IMR-90 (cell line): Measurements from ENCODE around the gene CILP. TPM values are rescaled to one million over a fixed set of nuclear protein-coding genes. Genes with fewer than 3 reads are reported as not detected.

ENCODE experiments used
- microRNA-seq, 2 experiments: library from miRNA; stranded (forward) in 1 of 2; unstranded in 1 of 2; fragments of 10-50 nt in 1 of 2; fragments of <30 nt in 1 of 2; gene quantifications in 1 of 2; microRNA quantifications in 1 of 2; one replicate each; pipeline versions ENCODE3 to v1.1.0; 2013 to 2020; ENCODE audit not compliant: insufficient read depth in 1 of 2, insufficient read length in 1 of 2, unreplicated experiment in 1 of 2
- polyA plus RNA-seq, 3 experiments: library from polyadenylated mRNA; depleted of rRNA; stranded (reverse); fragments of >200 nt; gene quantifications; 2 replicates each; pipeline ENCODE4 v1.2.3, GENCODE V29; 2012; ENCODE audit warnings: low replicate concordance in 1 of 3
- small RNA-seq, 5 experiments: library from RNA; depleted of rRNA; stranded (forward); fragments of <200 nt; gene quantifications; one replicate each; pipeline ENCODE3, GENCODE V24; 2012
- total RNA-seq: library from RNA; depleted of rRNA; stranded (reverse); fragments of >200 nt; gene quantifications from 2 replicates; pipeline ENCODE4 v1.2.3, GENCODE V29; 2012; rRNA removed

The CILP gene
- total and polyA plus RNA-seq, 2 of the 4 experiments (the other 2 are of a cell fraction) = under 0.01 to 0.02 TPM

Small RNAs within 50 kb of the gene (microRNA-seq; reads per million reads assigned to microRNA genes)
- not detected for gene AC068213.1 (ENCODE audit: insufficient read depth, insufficient read length)
- gene RNU6-686P (ENCODE audit: insufficient read depth, insufficient read length) = not detected

Small RNAs within 50 kb of the gene (small RNA-seq; reads per million reads assigned to genes)
- gene AC068213.1 (0 reads per million in 5 experiments), gene RNU6-686P (0 reads per million in 5 experiments)

Other genes starting within 250 kb of the CILP start
- 60.8 and 65.3 TPM in 2 replicates for gene SPG21, start 221.6 kb downstream of the CILP start, total RNA-seq
- 51.6 and 59.9 TPM in 2 replicates for gene SPG21, start 221.6 kb downstream of the CILP start, polyA plus RNA-seq (2012; rRNA removed)
- gene MTFMT, start 181.8 kb downstream of the CILP start, total RNA-seq = 19.4 and 21.3 TPM in 2 replicates
- gene MTFMT, start 181.8 kb downstream of the CILP start, polyA plus RNA-seq (2012; rRNA removed) = 7.3 and 8.9 TPM in 2 replicates
- not detected in 2 replicates for gene SLC51B, start 166.1 kb downstream of the CILP start, total RNA-seq
- 0.16 TPM in 1 of 2 replicates, not detected in the other for gene SLC51B, start 166.1 kb downstream of the CILP start, polyA plus RNA-seq (2012; rRNA removed)
- gene RASL12, start 143.5 kb downstream of the CILP start, total RNA-seq = under 0.01 and 0.18 TPM in 2 replicates
- 0.19 and 0.22 TPM in 2 replicates for gene RASL12, start 143.5 kb downstream of the CILP start, polyA plus RNA-seq (2012; rRNA removed)
- not detected in 2 replicates for gene KBTBD13, start 134.7 kb downstream of the CILP start, total RNA-seq
- gene KBTBD13, start 134.7 kb downstream of the CILP start, polyA plus RNA-seq (2012; rRNA removed) = not detected in 2 replicates
- 0.28 and 0.36 TPM in 2 replicates for gene UBAP1L, start 96.3 kb downstream of the CILP start, total RNA-seq
- gene UBAP1L, start 96.3 kb downstream of the CILP start, polyA plus RNA-seq (2012; rRNA removed) = 1.1 TPM in 2 replicates
- 4.7 and 8.1 TPM in 2 replicates for gene PDCD7, start 77.7 kb downstream of the CILP start, total RNA-seq
- gene PDCD7, start 77.7 kb downstream of the CILP start, polyA plus RNA-seq (2012; rRNA removed) = 8.1 and 12.3 TPM in 2 replicates
- gene CLPX, start 26.1 kb downstream of the CILP start, total RNA-seq = 25.8 and 29.4 TPM in 2 replicates
- gene CLPX, start 26.1 kb downstream of the CILP start, polyA plus RNA-seq (2012; rRNA removed) = 21.5 and 26.9 TPM in 2 replicates
- 1.3 and 1.7 TPM in 2 replicates for gene PARP16, start 75.4 kb upstream of the CILP start, total RNA-seq
- 4.1 and 5.0 TPM in 2 replicates for gene PARP16, start 75.4 kb upstream of the CILP start, polyA plus RNA-seq (2012; rRNA removed)
- not detected in 2 replicates for gene RNU5A-1, start 84.6 kb upstream of the CILP start, total RNA-seq
- gene RNU5A-1, start 84.6 kb upstream of the CILP start, polyA plus RNA-seq (2012; rRNA removed) = not detected in 2 replicates
- not detected in 2 replicates for gene RNU5B-1, start 93.2 kb upstream of the CILP start, total RNA-seq
- not detected in 2 replicates for gene RNU5B-1, start 93.2 kb upstream of the CILP start, polyA plus RNA-seq (2012; rRNA removed)
- gene IGDCC3, start 166.5 kb upstream of the CILP start, total RNA-seq = under 0.01 and 0.18 TPM in 2 replicates
- gene IGDCC3, start 166.5 kb upstream of the CILP start, polyA plus RNA-seq (2012; rRNA removed) = 0.19 and 0.32 TPM in 2 replicates
- 0.54 and 0.56 TPM in 2 replicates for gene IGDCC4, start 211.5 kb upstream of the CILP start, total RNA-seq
- gene IGDCC4, start 211.5 kb upstream of the CILP start, polyA plus RNA-seq (2012; rRNA removed) = 2.3 and 2.7 TPM in 2 replicates